PC-3 (cell line): ENCODE data around the gene IDI2. TPM values are rescaled to one million over a fixed set of nuclear protein-coding genes. Genes with fewer than 3 reads are reported as not detected.

Source experiments
- ATAC-seq: fragments of 200-7000 bp; cut with Tn5 transposase; 2 replicates; pipeline ENCODE4 v1.9.1; 2020; ENCODE audit warnings: mild to moderate bottlenecking, moderate library complexity
- BruUV-seq: library from RNA; stranded (reverse); fragments of 400-500 nt; replicated peaks from 2 replicates; lab custom pipeline; 2021; lab: Mats Ljungman, UMichigan
- CTCF ChIA-PET: fragments of 300-600 bp; sonication (Branson Sonifier 250); formaldehyde crosslinking; loops from one replicate; lab custom pipeline; 2022; ENCODE audit warnings: antibody characterized with exemption; lab: Charles Lee
- POLR2A ChIA-PET: fragments of 300-600 bp; sonication (Branson Sonifier 250); formaldehyde crosslinking; loops from one replicate; lab custom pipeline; 2022; ENCODE audit warnings: antibody characterized with exemption; ENCODE audit not compliant: unreplicated experiment; lab: Charles Lee
- DNase-seq: peaks from one replicate; pipeline ENCODE4 v3.0.0-alpha.2; 2015
- H2AFZ ChIP-seq: fragments of 300-600 bp; sonication (generic); 2 replicates; pipeline ENCODE4 v1.6.0; 2016; ENCODE audit warnings: antibody characterized with exemption, low read length
- H3F3A ChIP-seq: fragments of 300-600 bp; sonication (generic); one replicate; pipeline ENCODE4 v1.6.0; 2017; ENCODE audit warnings: antibody characterized with exemption, low read length, control low read depth, mild to moderate bottlenecking; ENCODE audit not compliant: unreplicated experiment
- H3K27ac ChIP-seq: fragments of 300-600 bp; sonication (generic); 2 replicates; pipeline ENCODE4 v1.5.1; 2016; ENCODE audit warnings: mild to moderate bottlenecking, low read length
- H3K27me3 ChIP-seq: fragments of 300-600 bp; sonication (generic); 2 replicates; pipeline ENCODE4 v1.6.1; 2016; ENCODE audit warnings: low read length, mixed read lengths
- H3K36me3 ChIP-seq: fragments of 300-600 bp; sonication (generic); 2 replicates; pipeline ENCODE4 v1.6.1; 2016; ENCODE audit warnings: low read depth, mixed run types, low read length, mixed read lengths
- H3K4me1 ChIP-seq: fragments of 300-600 bp; sonication (generic); 2 replicates; pipeline ENCODE4 v1.5.1; 2016; ENCODE audit warnings: low read length; ENCODE audit not compliant: insufficient read depth
- H3K4me2 ChIP-seq: fragments of 300-600 bp; sonication (generic); 2 replicates; pipeline ENCODE4 v1.6.0; 2016; ENCODE audit warnings: low read length
- H3K4me3 ChIP-seq: fragments of 300-600 bp; sonication (generic); 2 replicates; pipeline ENCODE4 v1.5.1; 2016; ENCODE audit warnings: mild to moderate bottlenecking, low read length, mixed read lengths
- H3K79me2 ChIP-seq: fragments of 300-600 bp; sonication (generic); 2 replicates; pipeline ENCODE4 v1.6.1; 2017; ENCODE audit warnings: low read length, mixed read lengths
- H3K9ac ChIP-seq: fragments of 300-600 bp; sonication (generic); 2 replicates; pipeline ENCODE4 v1.6.0; 2016; ENCODE audit warnings: mild to moderate bottlenecking, low read length
- H3K9me2 ChIP-seq: fragments of 300-600 bp; sonication (generic); replicated peaks from 2 replicates; pipeline ENCODE4 v1.6.1; 2016; ENCODE audit warnings: mixed run types, low read length, mixed read lengths
- H3K9me3 ChIP-seq: fragments of 300-600 bp; sonication (generic); 2 replicates; pipeline ENCODE4 v1.6.1; 2016; ENCODE audit warnings: low read length, mixed read lengths
- H4K20me1 ChIP-seq: fragments of 300-600 bp; sonication (generic); 2 replicates; pipeline ENCODE4 v1.6.1; 2016; ENCODE audit warnings: low read length, mixed read lengths
- CTCF ChIP-seq: fragments of 300-600 bp; sonication (generic); conservative IDR thresholded peaks from 2 replicates; pipeline ENCODE4 v1.5.1; 2017; ENCODE audit warnings: antibody characterized with exemption, low read depth, mild to moderate bottlenecking, low read length
- EZH2 ChIP-seq: fragments of 300-600 bp; sonication (generic); IDR thresholded peaks from one replicate; pipeline ENCODE4 v1.6.1; 2017; ENCODE audit warnings: antibody characterized with exemption, mild to moderate bottlenecking, low read length; ENCODE audit not compliant: unreplicated experiment
- EZH2phosphoT487 ChIP-seq: fragments of 300-600 bp; sonication (generic); IDR thresholded peaks from 2 replicates; pipeline ENCODE4 v1.6.1; 2018; ENCODE audit warnings: mild to moderate bottlenecking, antibody characterized with exemption, low read length, borderline replicate concordance
- intact Hi-C: fragments of 100-400 bp; cut with micrococcal nuclease; formaldehyde crosslinking; loops from 2 replicates; pipeline ENCODE4 v1.9.0; 2023
- total RNA-seq: library from RNA; depleted of rRNA; stranded (reverse); fragments of >200 nt; gene quantifications from 2 replicates; pipeline ENCODE4 v1.2.3, GENCODE V29; 2014

Gene IDI2
- total RNA-seq, 1 experiment from 2014 or later = not detected

GRCh38 chr10:971613-972012 is 54.0 kb downstream of the IDI2 start:
- Histone ChIP-seq H3K27ac (no peak overlapping the region), H3K9me2 (no peaks in the 10 kb centered on the region), H3K4me1 (0 out of 2 replicates have a peak, but pooled peaks cover 10% of the 10 kb centered on the region), H3K79me2 (no peaks in the 10 kb centered on the region), H3K9me3 (no peaks in the 10 kb centered on the region), H3K9ac (no peak overlapping the region), H3K4me3 (no peak overlapping the region), H3K36me3 (no peaks in the 10 kb centered on the region), H3F3A (no peaks in the 10 kb centered on the region), H2AFZ (no peak overlapping the region), H3K4me2 (no peak overlapping the region), H3K27me3 (no peaks in the 10 kb centered on the region), H4K20me1 (no peaks in the 10 kb centered on the region)
- DNase-seq = no peak
- ChIA-PET POLR2A (no interaction called here), CTCF (no interaction called here)
- no TSS peak for BruUV-seq
- intact Hi-C loops = no loop called here
- no peak for ATAC-seq
- TF ChIP-seq CTCF (no peak), EZH2phosphoT487 (no peak), EZH2 (no peak)

DNA sequence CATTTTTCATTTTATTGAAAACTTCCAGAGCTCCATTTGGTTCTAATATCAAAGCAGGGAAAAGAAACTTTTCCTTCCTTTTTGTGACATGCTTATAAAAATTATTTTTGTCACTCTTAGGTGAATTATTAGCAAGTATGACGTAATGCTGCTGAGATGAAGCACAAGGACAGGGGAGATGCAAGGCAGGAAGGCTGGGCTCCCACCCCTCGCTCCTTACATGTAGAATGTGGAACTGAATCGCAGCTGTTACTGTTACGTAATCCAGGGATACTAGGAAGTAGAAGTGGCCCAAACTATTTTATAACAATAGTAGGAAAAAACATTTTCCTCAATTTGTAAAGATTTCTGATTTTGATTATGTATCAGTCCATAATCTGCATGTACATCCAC is 54.5 kb downstream of the IDI2 start:
- intact Hi-C loops = no loop called here
- Histone ChIP-seq H3F3A (no peaks in the 10 kb centered on the region), H3K27me3 (no peaks in the 10 kb centered on the region), H3K27ac (no peak overlapping the region), H3K36me3 (no peaks in the 10 kb centered on the region), H3K4me1 (0 out of 2 replicates have a peak, but pooled peaks cover 10% of the 10 kb centered on the region), H3K79me2 (no peaks in the 10 kb centered on the region), H3K4me2 (peak overlapping the region; percentile 59; the same call in 1 of the 2 replicates), H3K9me3 (no peaks in the 10 kb centered on the region), H3K9ac (no peak overlapping the region), H3K9me2 (no peaks in the 10 kb centered on the region), H4K20me1 (no peaks in the 10 kb centered on the region), H2AFZ (peak overlapping the region; percentile 59; the same call in 1 of the 2 replicates), H3K4me3 (no peak overlapping the region)
- BruUV-seq = no TSS peak
- ChIA-PET POLR2A (no interaction called here), CTCF (no interaction called here)
- no peak for ATAC-seq
- DNase-seq = no peak
- TF ChIP-seq CTCF (no peak), EZH2phosphoT487 (no peak), EZH2 (no peak)

DNA sequence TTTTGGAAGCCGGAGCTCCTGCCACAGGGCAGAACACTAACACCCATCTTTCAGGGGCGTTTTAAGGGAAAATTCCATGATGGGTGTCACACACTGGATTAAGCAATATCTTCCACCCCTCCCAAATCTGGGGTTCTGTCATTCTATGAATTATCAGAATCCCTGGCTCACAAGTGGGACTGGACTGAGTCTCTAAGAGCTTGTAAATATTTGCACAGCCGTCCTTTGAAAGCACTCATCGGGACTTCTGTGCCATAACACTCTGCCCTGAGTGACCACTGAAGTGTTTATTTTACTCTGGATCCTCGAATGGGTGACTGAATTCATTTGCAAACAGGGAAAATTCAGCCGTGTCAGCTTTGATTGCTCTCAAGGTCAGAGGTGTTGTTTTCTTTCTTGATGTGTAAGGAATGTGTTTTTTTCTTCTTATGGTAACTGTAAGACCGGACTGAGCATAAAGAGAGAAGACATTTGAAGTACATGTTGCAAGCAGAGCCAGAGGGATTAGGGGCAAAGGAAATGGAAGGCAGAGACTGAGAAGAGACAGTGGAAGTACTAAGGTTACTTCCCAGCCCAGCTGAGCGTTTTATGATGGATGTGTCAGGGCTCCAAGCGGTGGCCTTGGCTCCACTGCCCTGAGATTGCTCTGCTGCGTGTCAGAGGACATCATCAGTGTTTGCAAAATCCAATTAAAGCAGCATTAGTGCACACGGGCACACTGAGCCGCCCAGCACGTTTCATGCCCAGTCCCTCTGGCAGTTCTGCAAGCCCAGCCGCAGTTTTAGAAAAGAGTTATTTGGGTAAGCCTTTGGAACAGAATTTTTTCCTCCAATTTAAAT is 55.1 kb downstream of the IDI2 start:
- H4K20me1 ChIP-seq = no peaks in the 10 kb centered on the region
- no peaks in the 10 kb centered on the region for H3K27me3 ChIP-seq
- no peak overlapping the region for H3K27ac ChIP-seq
- H3F3A ChIP-seq = no peaks in the 10 kb centered on the region
- no peak overlapping the region for H3K9ac ChIP-seq
- no peak overlapping the region for H3K4me3 ChIP-seq
- no peak for TF ChIP-seq EZH2phosphoT487
- no peak for TF ChIP-seq CTCF
- TF ChIP-seq EZH2 = no peak
- CTCF ChIA-PET = no interaction called here
- no peaks in the 10 kb centered on the region for H3K9me3 ChIP-seq
- DNase-seq (peak; percentile 27), ATAC-seq (peak; percentile 84)
- H3K79me2 ChIP-seq = no peaks in the 10 kb centered on the region
- H3K9me2 ChIP-seq = no peaks in the 10 kb centered on the region
- H3K4me2 ChIP-seq = peak overlapping the region; percentile 59
- 0 out of 2 replicates have a peak, but pooled peaks cover 10% of the 10 kb centered on the region for H3K4me1 ChIP-seq
- H2AFZ ChIP-seq = peak overlapping the region; percentile 59
- no peaks in the 10 kb centered on the region for H3K36me3 ChIP-seq
- intact Hi-C loops = no loop called here
- BruUV-seq = no TSS peak
- POLR2A ChIA-PET = no interaction called here
